ENCODE measurements around the gene LLCFC1. TPM values are rescaled to one million over a fixed set of nuclear protein-coding genes. Genes with fewer than 3 reads are reported as not detected.

LLCFC1 gene
- total RNA-seq, 2 experiments from 2014 or later, result not detected

DNA sequence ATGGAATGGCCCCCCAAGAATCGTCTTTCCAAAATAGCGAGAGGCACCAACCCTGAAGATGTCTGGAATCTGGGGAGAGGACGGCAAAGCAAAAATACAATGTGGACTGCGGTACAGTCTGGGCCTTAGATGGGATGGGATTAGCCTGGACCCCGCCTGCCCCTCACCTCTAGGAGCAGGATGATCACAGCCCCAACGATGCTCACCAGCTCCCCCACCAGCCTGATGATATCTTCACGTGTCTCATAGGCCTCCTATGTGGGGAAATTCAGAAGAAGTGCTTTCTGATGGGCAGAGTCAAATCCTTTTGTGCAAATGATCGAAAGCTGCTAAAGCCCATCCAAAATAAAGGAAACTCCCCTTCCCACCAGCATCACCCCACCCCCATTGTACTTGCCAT is 24.0 kb upstream of the LLCFC1 start:
- ChIA-PET CTCF (interaction anchor here (1.1 kb wide), 1 partner anchor 10 kb away, joined by 4 read pairs; no protein-coding TSS in a partner anchor), POLR2A (no interaction called here)
- Mint-ChIP-seq H3K4me3 (no peak overlapping the region), H3K4me1 (ENCODE audit: low read depth) (no peaks in the 10 kb centered on the region), H3K27ac (no peak overlapping the region), H3K36me3 (ENCODE audit: low read depth) (no peaks in the 10 kb centered on the region), H3K27me3 (peaks cover 6% of the 10 kb centered on the region), H3K9me3 (no peaks in the 10 kb centered on the region)
- intact Hi-C loops (cut with micrococcal nuclease), result no loop called here
- TF ChIP-seq, protein P1, sequence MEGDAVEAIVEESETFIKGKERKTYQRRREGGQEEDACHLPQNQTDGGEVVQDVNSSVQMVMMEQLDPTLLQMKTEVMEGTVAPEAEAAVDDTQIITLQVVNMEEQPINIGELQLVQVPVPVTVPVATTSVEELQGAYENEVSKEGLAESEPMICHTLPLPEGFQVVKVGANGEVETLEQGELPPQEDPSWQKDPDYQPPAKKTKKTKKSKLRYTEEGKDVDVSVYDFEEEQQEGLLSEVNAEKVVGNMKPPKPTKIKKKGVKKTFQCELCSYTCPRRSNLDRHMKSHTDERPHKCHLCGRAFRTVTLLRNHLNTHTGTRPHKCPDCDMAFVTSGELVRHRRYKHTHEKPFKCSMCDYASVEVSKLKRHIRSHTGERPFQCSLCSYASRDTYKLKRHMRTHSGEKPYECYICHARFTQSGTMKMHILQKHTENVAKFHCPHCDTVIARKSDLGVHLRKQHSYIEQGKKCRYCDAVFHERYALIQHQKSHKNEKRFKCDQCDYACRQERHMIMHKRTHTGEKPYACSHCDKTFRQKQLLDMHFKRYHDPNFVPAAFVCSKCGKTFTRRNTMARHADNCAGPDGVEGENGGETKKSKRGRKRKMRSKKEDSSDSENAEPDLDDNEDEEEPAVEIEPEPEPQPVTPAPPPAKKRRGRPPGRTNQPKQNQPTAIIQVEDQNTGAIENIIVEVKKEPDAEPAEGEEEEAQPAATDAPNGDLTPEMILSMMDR (IDR thresholded peaks at IDR 0.05), result no peak
- no peak for DNase-seq
- no peak for ATAC-seq

- CTCF ChIA-PET, result interaction anchor here (1.1 kb wide), 1 partner anchor 8 kb away, joined by 4 read pairs; no protein-coding TSS in a partner anchor
- H3K27me3 Mint-ChIP-seq, result peaks cover 3% of the 10 kb centered on the region
Observed at GRCh38 chr7:142916508-142916907, 22.8 kb upstream of the LLCFC1 start.

GRCh38 chr7:142917447-142917846 is 21.8 kb upstream of the LLCFC1 start:
- CTCF ChIA-PET, result no interaction called here
- no peak for ATAC-seq
- Mint-ChIP-seq H3K27me3 (peaks cover 2% of the 10 kb centered on the region), H3K9me3 (no peaks in the 10 kb centered on the region), H3K4me1 (ENCODE audit: low read depth) (no peaks in the 10 kb centered on the region), H3K36me3 (ENCODE audit: low read depth) (no peaks in the 10 kb centered on the region), H3K4me3 (no peak overlapping the region), H3K27ac (no peak overlapping the region)
- POLR2A ChIA-PET, result no interaction called here
- TF ChIP-seq, protein P1 (IDR thresholded peaks at IDR 0.05), result no peak
- DNase-seq, result no peak
- intact Hi-C loops (cut with micrococcal nuclease), result no loop called here

More at GRCh38 chr7:142916508-142916907, 22.8 kb upstream of the LLCFC1 start:
- DNase-seq (no peak), ATAC-seq (no peak)
- H3K4me3 Mint-ChIP-seq, result no peak overlapping the region
- no peaks in the 10 kb centered on the region for H3K4me1 Mint-ChIP-seq (ENCODE audit: low read depth)
- intact Hi-C loops (cut with micrococcal nuclease), result no loop called here
- POLR2A ChIA-PET, result interaction anchor here (0.7 kb wide), 1 partner anchor 67 kb away, joined by 3 read pairs; no protein-coding TSS in a partner anchor
- H3K9me3 Mint-ChIP-seq, result no peaks in the 10 kb centered on the region
- TF ChIP-seq, protein P1 (IDR thresholded peaks at IDR 0.05), result no peak
- H3K27ac Mint-ChIP-seq, result no peak overlapping the region
- H3K36me3 Mint-ChIP-seq (ENCODE audit: low read depth), result no peaks in the 10 kb centered on the region

- H3K9me3 Mint-ChIP-seq, result no peaks in the 10 kb centered on the region
- POLR2A ChIA-PET, result no interaction called here
- H3K27me3 Mint-ChIP-seq, result peaks cover 2% of the 10 kb centered on the region
- no peaks in the 10 kb centered on the region for H3K4me1 Mint-ChIP-seq (ENCODE audit: low read depth)
- intact Hi-C loops (cut with micrococcal nuclease), result no loop called here
- DNase-seq, result no peak
- no peak overlapping the region for H3K4me3 Mint-ChIP-seq
- no peak overlapping the region for H3K27ac Mint-ChIP-seq
- CTCF ChIA-PET, result interaction anchor here (0.7 kb wide), 1 partner anchor 296 kb away, joined by 3 read pairs; no protein-coding TSS in a partner anchor
- no peaks in the 10 kb centered on the region for H3K36me3 Mint-ChIP-seq (ENCODE audit: low read depth)
- TF ChIP-seq, protein P1 (IDR thresholded peaks at IDR 0.05), result no peak
- no peak for ATAC-seq
Observed at GRCh38 chr7:142918901-142919300, 20.4 kb upstream of the LLCFC1 start.

DNA sequence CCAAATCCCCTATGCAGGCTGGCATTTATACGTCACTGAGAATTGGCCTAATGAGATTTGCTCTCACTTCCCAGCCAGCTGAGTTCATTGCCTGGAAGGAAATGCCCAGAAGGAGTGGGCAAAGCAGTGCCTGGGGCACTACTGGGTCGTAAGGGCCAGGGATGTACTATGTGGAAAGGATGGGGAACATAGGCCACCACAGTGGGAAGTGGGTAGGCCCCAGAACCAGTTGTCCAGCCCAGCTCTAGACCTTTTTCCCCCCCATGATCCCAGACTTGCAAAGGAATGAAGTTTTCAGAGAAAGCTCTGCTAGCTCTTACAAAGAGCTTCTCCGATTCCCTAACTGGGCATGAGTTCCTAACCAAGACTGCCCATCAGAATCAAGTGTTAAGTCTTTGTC is 19.6 kb upstream of the LLCFC1 start:
- POLR2A ChIA-PET, result no interaction called here
- CTCF ChIA-PET, result no interaction called here
- no peaks in the 10 kb centered on the region for H3K4me1 Mint-ChIP-seq (ENCODE audit: low read depth)
- H3K9me3 Mint-ChIP-seq, result no peaks in the 10 kb centered on the region
- no peak for ATAC-seq
- intact Hi-C loops (cut with micrococcal nuclease), result no loop called here
- H3K36me3 Mint-ChIP-seq (ENCODE audit: low read depth), result no peaks in the 10 kb centered on the region
- TF ChIP-seq, protein P1 (IDR thresholded peaks at IDR 0.05), result no peak
- H3K27ac Mint-ChIP-seq, result no peak overlapping the region
- H3K27me3 Mint-ChIP-seq, result peaks cover 2% of the 10 kb centered on the region
- DNase-seq, result no peak
- no peak overlapping the region for H3K4me3 Mint-ChIP-seq
